GM21723 (cell line): ENCODE measurements around the gene KRT13.

Experiments
- ATAC-seq: cut with Tn5 transposase; IDR thresholded peaks from one replicate; pipeline ENCODE4 v1.9.1; 2021; ENCODE audit warnings: mild to moderate bottlenecking, moderate library complexity; ENCODE audit not compliant: unreplicated experiment

Gene KRT13

DNA sequence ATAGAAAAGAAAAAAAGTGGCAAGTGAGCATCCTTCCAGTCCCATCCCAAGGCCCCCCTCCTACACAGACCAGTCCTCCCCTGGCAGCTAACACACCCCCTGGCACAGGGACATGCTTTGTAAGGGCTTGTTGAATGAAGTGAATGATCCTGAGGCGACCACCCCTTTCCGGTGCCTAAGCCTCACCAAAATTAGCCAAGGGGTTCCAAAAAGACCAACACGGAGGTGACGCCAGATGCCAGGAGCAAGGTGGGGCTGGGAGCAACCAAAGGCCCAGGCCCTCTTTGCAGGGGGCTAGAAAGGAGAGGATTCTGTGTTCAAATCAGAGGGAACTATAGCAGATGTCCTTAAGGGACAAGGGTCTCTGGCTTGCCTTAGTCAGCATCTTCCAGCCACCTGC is 30.0 kb downstream of the KRT13 start:
- ATAC-seq, result no peak

GRCh38 chr17:41474863-41475262 is 30.5 kb downstream of the KRT13 start:
- no peak for ATAC-seq

DNA sequence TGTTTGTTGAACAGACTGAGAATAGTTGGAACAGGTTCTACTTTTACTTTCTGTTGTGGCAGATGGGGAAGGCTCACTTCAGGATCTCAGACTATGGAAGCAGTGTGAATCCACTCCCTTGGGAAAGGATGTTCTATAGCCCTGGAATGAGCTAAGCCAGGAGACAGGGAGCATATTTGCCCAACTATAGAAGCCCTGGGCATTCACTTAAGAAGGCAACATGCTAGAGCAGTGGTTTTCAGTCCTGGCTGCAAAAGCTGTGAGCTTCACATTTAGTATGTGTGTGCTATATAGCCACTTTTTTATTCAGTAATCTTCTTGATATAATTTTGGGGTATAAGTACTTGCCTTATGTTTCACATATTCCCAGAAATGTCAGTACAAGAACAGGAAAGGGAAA is 37.1 kb downstream of the KRT13 start:
- ATAC-seq, result no peak

DNA sequence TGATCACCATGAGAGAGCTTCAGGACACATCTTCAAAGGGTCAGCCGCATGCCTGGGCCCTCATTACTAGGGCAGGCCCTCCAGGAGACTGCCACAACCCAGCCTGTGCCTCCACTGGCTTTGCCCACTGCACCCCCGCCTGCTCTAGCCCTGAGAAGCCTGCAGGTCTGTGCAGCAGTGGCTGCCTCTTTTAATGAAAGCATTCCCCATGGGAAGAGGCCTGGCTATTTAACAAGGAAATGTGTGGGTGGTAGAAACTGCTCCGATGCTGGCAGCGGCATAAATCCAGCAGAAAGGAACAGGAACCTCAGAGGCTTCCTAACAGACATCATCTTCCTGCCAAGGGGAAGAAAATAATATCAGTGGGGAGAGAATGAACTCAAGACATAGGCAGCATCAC is 37.9 kb downstream of the KRT13 start:
- no peak for ATAC-seq

DNA sequence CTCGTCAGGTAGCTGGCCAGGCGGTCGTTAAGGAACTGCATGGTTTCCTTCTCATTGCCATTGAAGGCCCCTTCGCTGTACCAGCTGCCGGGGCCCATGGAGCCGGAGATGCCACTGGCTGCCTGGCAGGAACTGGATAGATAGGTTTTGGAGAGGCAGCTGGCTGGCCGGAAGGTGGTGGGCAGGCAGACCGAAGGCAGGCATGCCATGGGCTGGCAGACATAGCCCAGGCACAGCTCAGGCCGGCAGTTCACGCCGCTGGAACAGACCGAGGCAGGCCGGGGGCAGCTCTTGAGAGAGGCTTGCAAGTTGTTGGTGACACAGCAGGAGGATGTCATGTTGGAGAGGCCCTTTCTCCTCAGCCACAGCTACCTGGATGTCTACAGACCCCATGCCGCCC is 38.4 kb downstream of the KRT13 start, which contains the start of gene KRT32:
Gene KRT32 (minus strand): TSS at position 399 of the 400 bp plus-strand sequence. CDS start 61 bp downstream, at position 338.
- no peak for ATAC-seq

DNA sequence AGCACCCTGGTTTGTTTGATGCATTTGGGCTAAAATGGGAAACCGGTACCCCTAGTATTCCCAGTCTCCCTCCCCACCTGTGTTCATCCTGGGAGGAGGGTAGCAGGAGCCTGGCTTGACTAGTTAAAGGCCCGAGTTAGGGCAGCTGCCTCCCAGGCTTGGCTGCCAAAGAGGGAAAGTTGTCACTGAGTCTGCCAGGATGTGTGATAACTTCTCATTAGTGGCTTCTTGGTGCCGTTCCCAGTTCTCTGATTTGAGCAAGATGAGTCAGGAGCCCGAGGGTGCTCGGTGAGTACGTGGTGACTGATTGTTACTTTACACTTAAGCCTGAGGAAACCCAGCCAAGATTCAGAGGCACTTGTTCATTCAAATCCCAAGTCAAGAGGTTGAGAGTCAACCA is 40.7 kb downstream of the KRT13 start:
- no peak for ATAC-seq

- ATAC-seq, result no peak
Measured at GRCh38 chr17:41464173-41464572, 41.2 kb downstream of the KRT13 start.

DNA sequence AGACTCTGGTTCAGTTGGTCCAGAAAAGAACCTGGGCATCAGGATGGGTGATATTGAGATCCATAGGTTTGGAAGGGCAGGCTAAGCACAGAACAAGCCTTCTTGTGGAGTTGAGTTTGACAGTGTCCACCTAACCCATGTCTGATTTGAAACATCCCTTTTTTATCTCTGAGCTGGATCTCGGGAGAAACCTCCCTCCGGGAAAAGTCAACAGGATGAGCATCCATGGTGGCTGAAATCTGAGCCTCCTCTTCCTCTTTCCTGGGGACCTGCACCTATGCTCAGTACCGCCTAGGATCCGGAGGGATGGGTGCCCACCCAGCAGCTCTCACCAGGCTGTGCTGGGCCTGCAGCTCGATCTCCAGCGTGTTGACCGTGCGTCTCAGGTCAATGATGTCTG is 41.7 kb downstream of the KRT13 start:
- ATAC-seq, result no peak

GRCh38 chr17:41462705-41463104 is 42.7 kb downstream of the KRT13 start:
- ATAC-seq, result no peak

GRCh38 chr17:41457676-41458075 is 47.7 kb downstream of the KRT13 start:
- ATAC-seq, result no peak

- no peak for ATAC-seq
Measured at GRCh38 chr17:41456204-41456603, 49.2 kb downstream of the KRT13 start.

- ATAC-seq, result no peak
Measured at GRCh38 chr17:41455236-41455635, 50.2 kb downstream of the KRT13 start.

DNA sequence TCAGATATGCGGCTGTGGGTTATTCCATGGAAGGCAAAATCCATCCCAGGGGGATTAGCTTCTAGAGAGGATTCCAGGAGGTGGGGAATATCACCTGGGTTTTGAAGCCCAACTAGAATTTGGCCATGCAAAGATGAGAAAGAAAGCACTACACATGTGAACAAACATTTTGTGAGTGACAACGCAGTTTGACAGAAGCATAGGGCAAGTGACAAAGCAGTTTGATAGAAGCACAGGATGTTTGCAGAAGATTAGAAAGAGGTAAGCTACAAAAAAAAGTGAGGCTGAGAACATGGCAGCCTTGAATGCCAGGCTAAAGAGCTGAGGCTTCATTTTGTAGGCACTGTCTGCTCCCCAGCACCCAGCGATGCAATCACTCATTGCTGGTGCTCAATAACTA is 52.3 kb downstream of the KRT13 start:
- no peak for ATAC-seq

DNA sequence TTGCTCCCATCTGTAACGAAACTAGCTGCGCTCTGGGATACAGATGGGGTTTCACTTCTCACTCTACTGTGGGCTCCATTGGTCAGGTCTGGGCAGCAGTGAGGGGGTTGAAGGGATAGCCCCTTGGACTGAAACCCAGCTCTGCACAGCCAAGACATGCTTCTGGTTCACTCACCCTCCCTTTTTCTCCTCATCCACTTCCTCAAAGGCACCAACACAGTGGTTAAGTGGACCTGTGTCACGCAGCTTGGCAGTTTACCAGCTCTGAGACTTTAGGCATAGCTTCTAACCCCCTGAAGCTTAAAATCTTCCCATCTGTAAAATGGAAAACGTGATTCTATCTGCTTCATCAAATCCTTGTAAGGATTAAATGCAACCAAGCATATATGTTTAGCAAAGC is 53.1 kb downstream of the KRT13 start:
- no peak for ATAC-seq

GRCh38 chr17:41451154-41451728 is 54.2 kb downstream of the KRT13 start:
- ATAC-seq, result no peak
